ENCODE data around the gene KIF25. TPM values are rescaled to one million over a fixed set of nuclear protein-coding genes. Genes with fewer than 3 reads are reported as not detected.

The KIF25 gene
- total and polyA plus RNA-seq, 4 donors: 0.05 TPM; not detected in 3

DNA sequence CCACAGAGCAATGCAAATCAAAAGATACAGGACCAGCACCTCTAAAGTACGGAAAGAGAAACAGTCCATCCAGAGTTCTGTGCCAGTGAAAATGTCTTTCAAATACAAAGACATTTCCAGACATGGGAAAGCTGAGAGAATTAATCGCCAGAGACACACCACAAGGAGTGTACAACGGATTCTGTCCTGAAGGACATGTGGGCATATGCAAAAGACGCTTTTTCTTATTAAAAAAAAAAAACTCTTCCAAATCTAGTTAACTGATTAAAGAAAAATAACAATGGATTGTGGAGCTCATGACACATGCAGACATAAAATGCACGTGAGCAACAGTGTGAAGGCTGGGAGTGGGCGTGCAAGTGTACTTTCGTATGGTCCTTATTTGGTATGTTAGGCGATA, 22.8 kb downstream of the KIF25 start:
- DNase-seq (ENCODE audit: low spot score): no peak
- TF ChIP-seq HNF4G (IDR thresholded peaks at IDR 0.05): no peak
- TF ChIP-seq, protein P1, sequence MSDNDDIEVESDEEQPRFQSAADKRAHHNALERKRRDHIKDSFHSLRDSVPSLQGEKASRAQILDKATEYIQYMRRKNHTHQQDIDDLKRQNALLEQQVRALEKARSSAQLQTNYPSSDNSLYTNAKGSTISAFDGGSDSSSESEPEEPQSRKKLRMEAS (IDR thresholded peaks at IDR 0.05): no peak
- TF ChIP-seq FOXA1 (IDR thresholded peaks at IDR 0.05): no peak
- TF ChIP-seq EGR1 (IDR thresholded peaks at IDR 0.05; ENCODE audit: low read depth in 2 of 2): no peak
- TF ChIP-seq ZBTB33 (IDR thresholded peaks at IDR 0.05): no peak
- Histone ChIP-seq H3K9ac (ENCODE audit: low read depth in 1 of 2, low read length in 2 of 2) (no peak overlapping the region), H3K4me1 (ENCODE audit: control insufficient read depth in 4 of 4, insufficient read depth in 4 of 4, low read length in 3 of 4) (peaks cover 5 to 20% (median 14%) of the 10 kb centered on the region in 4 donors), H3K4me3 (ENCODE audit: low read depth in 1 of 3, low read length in 3 of 3) (no peak overlapping the region), H3K36me3 (ENCODE audit: control insufficient read depth in 4 of 4, insufficient read depth in 3 of 4, low read depth in 1 of 4, low read length in 3 of 4) (no peaks in the 10 kb centered on the region), H3K27ac (ENCODE audit: low read depth in 1 of 2, low read length in 2 of 2) (no peak overlapping the region), H3K27me3 (ENCODE audit: control insufficient read depth in 4 of 4, insufficient read depth in 4 of 4, low read length in 3 of 4) (no peaks in the 10 kb centered on the region), H3K9me3 (ENCODE audit: control insufficient read depth in 4 of 4, low read length in 3 of 4) (no peaks in the 10 kb centered on the region)
- 94% methylated on average over 8 of the region's 8 CpGs for WGBS

DNA sequence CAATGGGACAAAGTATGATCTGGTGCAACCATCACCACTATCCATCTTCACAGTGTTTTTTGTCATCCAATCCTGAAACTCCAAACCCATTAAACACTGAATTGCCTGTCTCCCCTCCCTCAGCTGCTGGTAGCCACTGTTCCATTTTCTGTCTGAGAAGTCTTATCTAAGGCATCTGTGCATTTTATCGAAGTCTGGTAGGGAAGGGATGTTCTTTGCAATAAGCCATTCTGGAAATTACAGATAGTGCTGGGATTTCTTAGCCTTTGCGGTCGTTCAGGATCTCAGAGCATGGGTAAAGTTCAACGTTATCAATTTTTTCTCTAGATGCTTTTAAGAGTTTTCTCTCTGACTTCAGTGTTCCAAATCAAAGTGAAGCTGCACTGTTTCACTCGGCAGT, 24.1 kb downstream of the KIF25 start:
- H3K27ac ChIP-seq (ENCODE audit: low read depth in 1 of 2, low read length in 2 of 2): no peak overlapping the region
- 72% methylated on average over 5 of the region's 5 CpGs for WGBS
- H3K27me3 ChIP-seq (ENCODE audit: control insufficient read depth in 4 of 4, insufficient read depth in 4 of 4, low read length in 3 of 4): no peaks in the 10 kb centered on the region
- H3K4me3 ChIP-seq (ENCODE audit: low read depth in 1 of 3, low read length in 3 of 3): no peak overlapping the region
- H3K9ac ChIP-seq (ENCODE audit: low read depth in 1 of 2, low read length in 2 of 2): no peak overlapping the region
- no peaks in the 10 kb centered on the region for H3K36me3 ChIP-seq (ENCODE audit: control insufficient read depth in 4 of 4, insufficient read depth in 3 of 4, low read depth in 1 of 4, low read length in 3 of 4)
- H3K9me3 ChIP-seq (ENCODE audit: control insufficient read depth in 4 of 4, low read length in 3 of 4): no peaks in the 10 kb centered on the region
- peaks cover 5 to 20% (median 14%) of the 10 kb centered on the region in 4 donors for H3K4me1 ChIP-seq (ENCODE audit: control insufficient read depth in 4 of 4, insufficient read depth in 4 of 4, low read length in 3 of 4)
- DNase-seq (ENCODE audit: low spot score): no peak
- TF ChIP-seq FOXA1 (IDR thresholded peaks at IDR 0.05) (no peak), GABPA (IDR thresholded peaks at IDR 0.05 in 1 of 2, conservative IDR thresholded peaks at IDR 0.05 in 1 of 2) (no peak), RXRA (IDR thresholded peaks at IDR 0.05) (no peak)
- TF ChIP-seq, protein P1 (IDR thresholded peaks at IDR 0.05): no peak

GRCh38 chr6:168022488-168023321, 25.2 kb downstream of the KIF25 start:
- H3K9ac ChIP-seq (ENCODE audit: low read depth in 1 of 2, low read length in 2 of 2): no peak overlapping the region
- H3K27ac ChIP-seq (ENCODE audit: low read depth in 1 of 2, low read length in 2 of 2): no peak overlapping the region
- H3K27me3 ChIP-seq (ENCODE audit: control insufficient read depth in 4 of 4, insufficient read depth in 4 of 4, low read length in 3 of 4): no peaks in the 10 kb centered on the region
- WGBS: 79% methylated on average over 7 of the region's 7 CpGs
- DNase-seq (ENCODE audit: low spot score): no peak
- peaks cover 4 to 14% (median 12%) of the 10 kb centered on the region in 4 donors for H3K4me1 ChIP-seq (ENCODE audit: control insufficient read depth in 4 of 4, insufficient read depth in 4 of 4, low read length in 3 of 4)
- H3K9me3 ChIP-seq (ENCODE audit: control insufficient read depth in 4 of 4, low read length in 3 of 4): no peaks in the 10 kb centered on the region
- H3K36me3 ChIP-seq (ENCODE audit: control insufficient read depth in 4 of 4, insufficient read depth in 3 of 4, low read depth in 1 of 4, low read length in 3 of 4): no peaks in the 10 kb centered on the region
- H3K4me3 ChIP-seq (ENCODE audit: low read depth in 1 of 3, low read length in 3 of 3): no peak overlapping the region
- TF ChIP-seq FOXA1 (IDR thresholded peaks at IDR 0.05) (no peak), HNF4A (conservative IDR thresholded peaks at IDR 0.05) (no peak), ZBTB33 (IDR thresholded peaks at IDR 0.05) (no peak), RXRA (IDR thresholded peaks at IDR 0.05) (no peak), NR2F2 (IDR thresholded peaks at IDR 0.05) (no peak), TAF1 (conservative IDR thresholded peaks at IDR 0.05) (no peak), FOXA2 (IDR thresholded peaks at IDR 0.05) (no peak), JUND (IDR thresholded peaks at IDR 0.05) (no peak)
- TF ChIP-seq, protein P1 (IDR thresholded peaks at IDR 0.05): no peak
- TF ChIP-seq, protein P2, sequence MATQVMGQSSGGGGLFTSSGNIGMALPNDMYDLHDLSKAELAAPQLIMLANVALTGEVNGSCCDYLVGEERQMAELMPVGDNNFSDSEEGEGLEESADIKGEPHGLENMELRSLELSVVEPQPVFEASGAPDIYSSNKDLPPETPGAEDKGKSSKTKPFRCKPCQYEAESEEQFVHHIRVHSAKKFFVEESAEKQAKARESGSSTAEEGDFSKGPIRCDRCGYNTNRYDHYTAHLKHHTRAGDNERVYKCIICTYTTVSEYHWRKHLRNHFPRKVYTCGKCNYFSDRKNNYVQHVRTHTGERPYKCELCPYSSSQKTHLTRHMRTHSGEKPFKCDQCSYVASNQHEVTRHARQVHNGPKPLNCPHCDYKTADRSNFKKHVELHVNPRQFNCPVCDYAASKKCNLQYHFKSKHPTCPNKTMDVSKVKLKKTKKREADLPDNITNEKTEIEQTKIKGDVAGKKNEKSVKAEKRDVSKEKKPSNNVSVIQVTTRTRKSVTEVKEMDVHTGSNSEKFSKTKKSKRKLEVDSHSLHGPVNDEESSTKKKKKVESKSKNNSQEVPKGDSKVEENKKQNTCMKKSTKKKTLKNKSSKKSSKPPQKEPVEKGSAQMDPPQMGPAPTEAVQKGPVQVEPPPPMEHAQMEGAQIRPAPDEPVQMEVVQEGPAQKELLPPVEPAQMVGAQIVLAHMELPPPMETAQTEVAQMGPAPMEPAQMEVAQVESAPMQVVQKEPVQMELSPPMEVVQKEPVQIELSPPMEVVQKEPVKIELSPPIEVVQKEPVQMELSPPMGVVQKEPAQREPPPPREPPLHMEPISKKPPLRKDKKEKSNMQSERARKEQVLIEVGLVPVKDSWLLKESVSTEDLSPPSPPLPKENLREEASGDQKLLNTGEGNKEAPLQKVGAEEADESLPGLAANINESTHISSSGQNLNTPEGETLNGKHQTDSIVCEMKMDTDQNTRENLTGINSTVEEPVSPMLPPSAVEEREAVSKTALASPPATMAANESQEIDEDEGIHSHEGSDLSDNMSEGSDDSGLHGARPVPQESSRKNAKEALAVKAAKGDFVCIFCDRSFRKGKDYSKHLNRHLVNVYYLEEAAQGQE (IDR thresholded peaks at IDR 0.05): no peak
- TF ChIP-seq, protein P3, sequence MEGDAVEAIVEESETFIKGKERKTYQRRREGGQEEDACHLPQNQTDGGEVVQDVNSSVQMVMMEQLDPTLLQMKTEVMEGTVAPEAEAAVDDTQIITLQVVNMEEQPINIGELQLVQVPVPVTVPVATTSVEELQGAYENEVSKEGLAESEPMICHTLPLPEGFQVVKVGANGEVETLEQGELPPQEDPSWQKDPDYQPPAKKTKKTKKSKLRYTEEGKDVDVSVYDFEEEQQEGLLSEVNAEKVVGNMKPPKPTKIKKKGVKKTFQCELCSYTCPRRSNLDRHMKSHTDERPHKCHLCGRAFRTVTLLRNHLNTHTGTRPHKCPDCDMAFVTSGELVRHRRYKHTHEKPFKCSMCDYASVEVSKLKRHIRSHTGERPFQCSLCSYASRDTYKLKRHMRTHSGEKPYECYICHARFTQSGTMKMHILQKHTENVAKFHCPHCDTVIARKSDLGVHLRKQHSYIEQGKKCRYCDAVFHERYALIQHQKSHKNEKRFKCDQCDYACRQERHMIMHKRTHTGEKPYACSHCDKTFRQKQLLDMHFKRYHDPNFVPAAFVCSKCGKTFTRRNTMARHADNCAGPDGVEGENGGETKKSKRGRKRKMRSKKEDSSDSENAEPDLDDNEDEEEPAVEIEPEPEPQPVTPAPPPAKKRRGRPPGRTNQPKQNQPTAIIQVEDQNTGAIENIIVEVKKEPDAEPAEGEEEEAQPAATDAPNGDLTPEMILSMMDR (IDR thresholded peaks at IDR 0.05; ENCODE audit: low read depth, low read length, missing input control): no peak
- TF ChIP-seq, protein P4, sequence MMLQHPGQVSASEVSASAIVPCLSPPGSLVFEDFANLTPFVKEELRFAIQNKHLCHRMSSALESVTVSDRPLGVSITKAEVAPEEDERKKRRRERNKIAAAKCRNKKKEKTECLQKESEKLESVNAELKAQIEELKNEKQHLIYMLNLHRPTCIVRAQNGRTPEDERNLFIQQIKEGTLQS (IDR thresholded peaks at IDR 0.05): no peak
